NCI-H2196 (cell line): ENCODE results near the gene ZDHHC20.
"Not testable (repeated sequence)": the region's sequence is repeated elsewhere in the genome, so short reads cannot be mapped to it uniquely, and the experiment has no call there.

Experiments used
- DNase-seq: peaks from one replicate; lab custom pipeline; 2025; ENCODE audit not compliant: unreplicated experiment; lab: John Stamatoyannopoulos, UW

ZDHHC20 gene

DNA sequence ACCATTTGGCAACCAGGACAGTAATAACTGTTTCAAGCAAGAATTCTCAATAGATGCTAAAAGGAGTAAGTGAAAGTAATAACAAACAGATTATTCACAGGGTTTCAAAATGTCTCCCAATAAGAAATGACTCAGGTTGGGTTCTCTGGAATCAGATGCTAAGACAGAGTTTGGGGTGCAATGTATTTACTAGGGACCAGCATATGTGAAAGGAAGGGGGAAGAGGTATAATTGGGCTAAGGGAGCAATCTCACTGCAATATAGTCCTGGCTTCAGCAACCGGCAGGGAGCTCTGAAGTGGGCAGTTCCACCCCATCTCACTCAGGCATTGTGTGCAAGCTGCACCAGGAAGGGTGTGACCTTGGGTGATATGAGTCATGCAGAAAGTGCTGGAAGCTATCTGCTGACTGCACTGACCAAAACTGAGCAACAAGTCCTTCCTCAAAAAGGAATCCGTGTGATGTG is 23.4 kb downstream of the ZDHHC20 start:
- DNase-seq: no peak

GRCh38 chr13:21435231-21435630 is 23.9 kb downstream of the ZDHHC20 start:
- DNase-seq: no peak

- no peak for DNase-seq
These were observed 24.5 kb downstream of the ZDHHC20 start for GRCh38 chr13:21434588-21434987.

- no peak for DNase-seq
These were observed 29.9 kb downstream of the ZDHHC20 start for GRCh38 chr13:21429211-21429610.

GRCh38 chr13:21427741-21428140 is 31.4 kb downstream of the ZDHHC20 start:
- no peak for DNase-seq

DNA sequence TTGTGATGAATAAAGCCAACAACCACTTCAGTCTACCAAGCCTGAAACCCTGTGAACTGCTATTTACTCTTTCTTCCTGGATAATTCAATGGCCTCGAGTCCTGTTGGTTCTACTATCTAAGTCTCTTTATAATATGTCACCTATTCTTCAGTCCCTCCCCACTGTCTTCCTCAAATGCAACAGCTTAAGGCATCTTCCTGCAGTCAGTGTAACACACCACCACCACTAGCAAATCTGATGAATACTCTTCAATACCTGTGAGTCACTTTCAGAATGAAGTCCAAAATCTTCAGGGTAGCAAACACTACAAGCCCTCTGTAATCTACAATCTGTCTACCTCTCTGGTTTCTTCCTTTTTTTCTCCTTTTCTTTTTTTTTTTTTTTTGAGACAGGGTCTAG is 32.9 kb downstream of the ZDHHC20 start:
- DNase-seq: no peak

DNA sequence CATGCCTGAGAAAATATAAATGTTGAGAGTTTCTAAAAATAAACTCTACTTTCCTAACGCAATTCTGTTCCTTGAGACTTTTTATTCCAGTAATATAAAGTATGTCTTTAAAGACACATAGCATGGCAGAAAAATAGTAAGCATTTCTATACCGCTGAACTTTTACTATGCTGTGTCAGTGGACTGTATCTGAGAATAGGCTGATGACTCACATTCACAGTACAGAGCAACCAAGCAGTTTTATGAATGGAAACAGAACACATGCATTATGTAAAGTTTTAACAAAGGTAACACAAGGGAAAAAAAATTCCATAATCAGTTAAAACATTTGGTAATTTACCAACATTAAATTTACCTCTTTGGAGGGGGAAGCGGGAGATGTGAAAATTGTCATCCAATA is 38.4 kb downstream of the ZDHHC20 start:
- DNase-seq: no peak

- DNase-seq: no peak
These were observed 46.1 kb downstream of the ZDHHC20 start for GRCh38 chr13:21413013-21413412.

DNA sequence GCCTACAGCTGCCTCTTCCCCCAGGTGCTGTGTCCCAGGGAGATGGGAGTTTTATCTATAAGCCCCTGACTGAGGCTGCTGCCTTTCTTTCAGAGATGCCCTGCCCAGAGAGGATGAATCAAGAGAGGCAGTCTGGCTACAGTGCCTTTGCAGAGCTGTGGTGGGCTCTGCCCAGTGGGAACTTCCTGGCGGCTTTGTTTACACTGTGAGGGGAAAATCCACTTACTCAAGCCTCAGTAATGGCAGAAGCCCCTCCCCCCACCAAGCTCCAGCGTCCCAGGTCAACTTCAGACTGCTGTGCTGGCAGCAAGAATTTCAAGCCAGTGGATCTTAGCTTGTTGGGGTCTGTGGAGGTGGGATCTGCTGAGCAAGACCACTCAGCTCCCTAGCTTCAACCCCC is 48.6 kb downstream of the ZDHHC20 start:
- DNase-seq: not testable (repeated sequence)

GRCh38 chr13:21405309-21405708 is 53.8 kb downstream of the ZDHHC20 start:
- no peak for DNase-seq

DNA sequence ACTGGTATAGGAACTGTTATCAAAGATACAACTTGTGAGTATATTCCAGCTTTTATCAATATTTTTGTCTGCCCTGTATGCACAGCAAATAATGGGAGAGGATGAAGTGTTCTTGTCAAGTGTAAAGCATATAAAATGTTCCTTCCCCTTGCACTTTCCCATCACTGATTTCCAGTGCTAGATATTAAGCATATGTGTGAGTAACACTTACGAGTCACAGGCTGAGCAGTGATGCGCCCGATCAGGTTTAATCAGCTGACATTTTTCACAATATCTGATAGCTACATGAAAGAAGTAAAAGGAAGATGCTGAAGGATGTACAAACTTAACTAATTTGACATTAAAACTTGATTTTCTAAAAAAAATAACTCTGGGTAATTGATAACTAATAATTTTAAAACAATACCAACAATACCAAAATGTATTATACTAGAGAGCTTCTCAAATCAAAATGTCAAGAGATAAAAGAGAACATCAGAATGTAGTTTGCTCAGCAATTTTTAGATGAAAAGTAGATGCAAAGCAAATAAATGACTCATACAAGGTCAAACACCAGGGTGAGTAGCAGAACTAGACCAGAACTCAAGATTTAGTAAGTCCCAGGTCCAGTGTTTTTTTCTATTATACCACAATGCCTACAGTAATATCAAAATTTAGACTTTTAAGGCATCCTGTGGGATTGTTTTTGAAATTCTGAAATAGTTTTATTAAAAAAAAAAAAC is 56.4 kb downstream of the ZDHHC20 start:
- no peak for DNase-seq

DNA sequence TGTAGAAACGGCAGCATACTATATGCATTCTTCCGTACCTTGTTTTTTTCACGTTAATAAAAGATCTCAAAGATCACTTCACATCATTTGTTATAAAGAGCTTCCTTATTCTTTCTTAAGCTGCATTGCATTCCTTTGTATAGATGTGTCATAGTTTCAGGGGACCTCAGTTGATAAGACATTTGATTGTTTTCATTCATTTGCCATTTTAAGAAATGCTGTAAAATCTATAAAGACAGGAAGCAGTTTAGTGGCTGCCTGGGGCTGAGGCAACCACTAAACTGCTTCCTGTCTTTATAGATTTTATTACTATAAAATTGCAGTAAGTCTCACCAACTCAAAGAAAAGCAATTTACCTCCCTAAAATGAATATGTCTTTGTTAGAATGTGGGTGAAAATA is 59.4 kb downstream of the ZDHHC20 start:
- no peak for DNase-seq

- DNase-seq: no peak
These were observed 63.1 kb downstream of the ZDHHC20 start for GRCh38 chr13:21395953-21396352.

DNA sequence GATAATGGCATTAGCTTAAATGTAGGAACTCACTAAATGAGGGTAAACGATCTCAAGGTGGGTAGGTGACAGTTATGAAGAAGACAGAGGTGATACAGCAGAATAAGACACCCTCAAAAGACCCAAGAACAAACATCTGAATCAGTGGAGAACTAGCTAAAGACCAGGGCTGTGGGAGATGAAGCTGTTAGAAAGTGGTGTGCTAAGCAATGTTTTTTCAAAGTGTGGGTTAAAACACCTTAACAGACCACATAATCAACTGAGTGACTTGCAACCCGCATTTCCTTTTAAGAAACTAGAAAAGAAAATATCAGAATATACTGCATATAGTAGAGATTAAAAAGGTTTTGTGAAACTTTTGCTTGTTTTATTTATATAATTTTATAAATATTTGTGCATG is 70.0 kb downstream of the ZDHHC20 start:
- DNase-seq: no peak

GRCh38 chr13:21385710-21386109 is 73.4 kb downstream of the ZDHHC20 start:
- DNase-seq: no peak

DNA sequence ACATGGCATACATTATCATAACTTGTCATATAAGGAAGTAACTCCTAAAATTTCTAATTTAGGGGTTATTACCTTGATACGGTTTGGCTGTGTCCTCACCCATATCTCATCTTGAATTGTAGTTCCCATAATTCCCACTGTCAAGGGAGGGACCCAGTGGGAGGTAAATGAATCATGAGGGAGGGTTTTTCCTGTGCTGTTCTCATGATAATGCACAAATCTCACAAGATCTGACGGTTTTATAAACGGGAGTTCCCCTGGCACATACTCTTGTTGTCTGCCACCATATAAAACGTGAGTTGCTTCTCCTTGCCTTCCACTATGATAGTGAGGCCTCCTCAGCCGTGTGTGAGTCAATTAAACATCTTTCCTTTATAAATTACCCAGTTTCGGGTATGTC is 76.0 kb downstream of the ZDHHC20 start:
- DNase-seq: no peak

DNA sequence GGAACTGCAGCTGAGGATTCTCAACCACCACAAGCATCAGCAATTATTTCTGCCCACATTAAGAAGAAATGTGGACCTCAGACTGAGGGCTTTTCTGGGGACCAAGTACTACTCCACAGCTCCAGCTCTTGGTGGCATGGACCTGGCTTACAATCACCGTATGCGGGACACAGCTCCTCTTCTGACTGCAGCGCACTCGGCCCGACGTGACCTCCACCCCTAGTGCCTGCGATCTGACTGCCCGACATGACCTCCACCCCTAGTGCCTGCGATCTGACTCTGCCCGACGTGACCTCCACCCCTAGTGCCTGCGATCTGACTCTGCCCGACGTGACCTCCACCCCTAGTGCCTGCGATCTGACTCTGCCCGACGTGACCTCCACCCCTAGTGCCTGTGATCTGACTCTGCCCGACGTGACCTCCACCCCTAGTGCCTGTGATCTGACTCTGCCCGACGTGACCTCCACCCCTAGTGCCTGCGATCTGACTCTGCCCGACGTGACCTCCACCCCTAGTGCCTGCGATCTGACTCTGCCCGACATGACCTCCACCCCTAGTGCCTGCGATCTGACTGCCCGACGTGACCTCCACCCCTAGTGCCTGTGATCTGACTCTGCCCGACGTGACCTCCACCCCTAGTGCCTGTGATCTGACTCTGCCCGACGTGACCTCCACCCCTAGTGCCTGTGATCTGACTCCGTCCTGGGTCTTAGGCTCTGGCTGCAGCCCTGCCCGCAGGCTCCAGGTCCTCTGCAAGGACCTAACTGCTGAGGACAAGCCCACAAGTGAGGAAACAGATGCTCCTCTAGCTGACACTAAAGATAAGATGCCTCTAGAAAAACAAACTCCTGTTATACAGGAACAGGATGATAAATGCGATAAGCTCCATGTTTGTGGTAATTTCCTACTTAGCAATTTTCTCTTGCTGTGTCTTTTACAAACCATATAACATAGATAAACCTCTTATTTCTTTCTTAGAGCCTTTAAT is 81.8 kb downstream of the ZDHHC20 start:
- DNase-seq: not testable (repeated sequence)

GRCh38 chr13:21372530-21372929 is 86.6 kb downstream of the ZDHHC20 start:
- DNase-seq: no peak

DNA sequence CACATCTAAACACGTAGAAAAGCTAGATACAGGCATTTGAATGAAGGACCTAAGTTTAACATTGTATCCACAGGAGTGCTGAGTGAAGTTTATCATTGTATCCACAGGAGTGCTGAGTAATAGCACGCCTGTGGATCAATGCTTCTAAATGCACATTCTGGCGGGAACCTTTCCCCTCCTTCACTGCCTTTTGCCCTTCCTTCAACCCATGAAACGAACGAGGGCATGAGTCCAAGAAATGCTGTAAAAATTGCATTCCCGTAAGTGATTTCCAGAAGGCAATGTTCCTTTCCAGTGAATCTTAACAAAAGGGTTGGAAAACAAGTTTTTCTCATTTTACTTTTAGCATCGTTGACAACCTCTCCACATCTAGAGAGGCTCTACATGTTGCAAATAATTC is 88.1 kb downstream of the ZDHHC20 start:
- DNase-seq: no peak

DNA sequence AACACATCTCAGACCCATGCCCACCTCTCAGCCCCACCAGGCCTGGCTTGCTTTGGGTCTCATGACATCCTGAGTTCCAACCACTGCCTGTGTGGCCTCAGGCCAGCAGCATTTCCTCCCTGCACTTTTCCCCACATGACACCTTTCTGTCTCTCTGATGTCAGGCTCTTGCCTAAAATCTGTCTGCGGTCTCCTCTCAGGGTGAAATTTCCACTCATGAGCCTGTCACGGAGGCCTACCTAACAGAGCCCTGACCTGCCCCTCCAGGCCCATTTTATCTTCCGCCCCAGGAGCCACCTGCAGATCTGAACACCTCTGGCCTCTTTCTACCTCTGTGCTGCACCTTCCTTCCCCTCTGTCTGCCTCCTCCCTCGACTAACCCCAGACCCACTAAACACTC is 93.5 kb downstream of the ZDHHC20 start:
- no peak for DNase-seq

GRCh38 chr13:21364916-21365315 is 94.2 kb downstream of the ZDHHC20 start:
- no peak for DNase-seq

GRCh38 chr13:21364357-21364756 is 94.7 kb downstream of the ZDHHC20 start:
- no peak for DNase-seq
